KG1 (cell line): ENCODE measurements around the gene TMEM198.

Experiments used
- DNase-seq: peaks from one replicate; lab custom pipeline; 2025; lab: John Stamatoyannopoulos, UW

The TMEM198 gene

DNA sequence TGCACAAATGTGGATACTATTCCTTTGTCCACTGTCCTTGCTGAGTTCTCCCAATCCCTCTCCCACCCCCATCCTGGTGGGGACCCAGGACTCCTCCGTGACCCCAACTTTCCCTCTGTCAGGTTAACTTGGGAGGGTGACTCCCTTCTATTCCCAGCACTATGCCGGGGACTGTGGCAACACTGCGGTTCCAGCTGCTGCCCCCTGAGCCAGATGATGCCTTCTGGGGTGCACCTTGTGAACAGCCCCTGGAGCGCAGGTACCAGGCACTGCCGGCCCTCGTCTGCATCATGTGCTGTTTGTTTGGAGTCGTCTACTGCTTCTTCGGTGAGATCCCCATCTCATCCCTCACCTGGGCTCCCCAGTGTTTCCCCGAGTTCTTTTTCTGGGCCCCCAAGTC is 739 bp downstream of the TMEM198 start:
- no peak for DNase-seq

GRCh38 chr2:219545295-219545942 is 1.6 kb downstream of the TMEM198 start:
- DNase-seq, result no peak

DNA sequence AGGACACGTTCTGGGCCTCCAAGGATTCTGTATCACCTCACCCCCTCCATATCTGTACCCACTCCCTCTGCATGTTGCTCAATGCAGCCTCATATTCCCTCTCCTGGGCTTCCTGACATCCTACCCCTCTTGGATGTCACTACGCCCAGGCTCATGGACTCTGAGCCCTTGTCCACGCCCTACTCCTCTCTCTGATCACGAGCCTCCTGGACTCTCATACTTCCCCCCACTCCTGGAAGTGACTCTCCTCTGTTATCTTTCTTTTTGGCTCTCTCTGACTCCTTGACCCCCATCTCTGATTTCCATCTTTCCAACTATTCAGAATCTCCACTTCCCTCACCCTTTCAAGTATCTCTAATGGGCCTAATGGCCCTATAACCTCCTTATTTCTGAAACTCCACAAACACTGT is 2.1 kb downstream of the TMEM198 start:
- DNase-seq, result no peak

DNA sequence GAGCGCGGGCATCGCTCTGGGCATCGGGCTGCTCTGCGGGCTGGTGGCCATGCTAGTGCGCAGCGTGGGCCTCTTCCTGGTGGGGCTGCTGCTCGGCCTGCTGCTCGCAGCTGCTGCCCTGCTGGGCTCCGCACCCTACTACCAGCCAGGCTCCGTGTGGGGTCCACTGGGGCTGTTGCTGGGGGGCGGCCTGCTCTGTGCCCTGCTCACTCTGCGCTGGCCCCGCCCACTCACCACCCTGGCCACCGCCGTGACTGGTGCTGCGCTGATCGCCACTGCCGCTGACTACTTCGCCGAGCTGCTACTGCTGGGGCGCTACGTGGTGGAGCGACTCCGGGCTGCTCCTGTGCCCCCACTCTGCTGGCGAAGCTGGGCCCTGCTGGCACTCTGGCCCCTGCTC is 3.8 kb downstream of the TMEM198 start:
- DNase-seq, result no peak

DNA sequence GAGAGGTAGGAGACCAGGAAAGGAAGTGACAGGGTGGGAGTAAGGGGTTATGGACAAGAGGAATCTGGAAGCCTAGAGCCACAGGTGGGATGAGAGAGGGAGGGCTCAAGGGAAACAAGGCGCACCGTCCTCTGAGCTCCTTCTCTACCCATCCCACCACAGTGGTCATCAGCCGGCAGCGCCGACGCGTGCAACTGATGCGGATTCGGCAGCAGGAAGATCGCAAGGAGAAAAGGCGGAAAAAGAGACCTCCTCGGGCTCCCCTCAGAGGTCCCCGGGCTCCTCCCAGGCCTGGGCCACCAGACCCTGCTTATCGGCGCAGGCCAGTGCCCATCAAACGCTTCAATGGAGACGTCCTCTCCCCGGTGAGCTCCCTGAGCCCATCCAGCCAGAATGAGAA is 5.2 kb downstream of the TMEM198 start:
- DNase-seq, result no peak

GRCh38 chr2:219549619-219550018 is 5.8 kb downstream of the TMEM198 start:
- no peak for DNase-seq

- DNase-seq, result no peak
Measured at GRCh38 chr2:219551441-219552381, 7.9 kb downstream of the TMEM198 start.

GRCh38 chr2:219552382-219553167 is 8.7 kb downstream of the TMEM198 start:
- no peak for DNase-seq

DNA sequence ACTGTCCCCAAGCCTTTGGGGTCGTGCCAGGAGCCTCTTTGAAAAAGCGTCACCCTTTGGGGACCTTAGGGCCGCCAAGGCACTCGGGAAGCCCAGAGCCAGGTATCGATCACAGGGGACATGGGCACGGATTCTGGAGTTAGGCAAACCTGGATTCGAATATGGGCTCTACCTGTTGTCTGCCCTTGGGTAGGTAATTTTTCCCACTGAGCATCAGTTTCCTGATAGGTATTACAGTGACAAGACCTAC is 9.3 kb downstream of the TMEM198 start:
- no peak for DNase-seq

GRCh38 chr2:219553463-219553963 is 9.7 kb downstream of the TMEM198 start:
- DNase-seq, result no peak

DNA sequence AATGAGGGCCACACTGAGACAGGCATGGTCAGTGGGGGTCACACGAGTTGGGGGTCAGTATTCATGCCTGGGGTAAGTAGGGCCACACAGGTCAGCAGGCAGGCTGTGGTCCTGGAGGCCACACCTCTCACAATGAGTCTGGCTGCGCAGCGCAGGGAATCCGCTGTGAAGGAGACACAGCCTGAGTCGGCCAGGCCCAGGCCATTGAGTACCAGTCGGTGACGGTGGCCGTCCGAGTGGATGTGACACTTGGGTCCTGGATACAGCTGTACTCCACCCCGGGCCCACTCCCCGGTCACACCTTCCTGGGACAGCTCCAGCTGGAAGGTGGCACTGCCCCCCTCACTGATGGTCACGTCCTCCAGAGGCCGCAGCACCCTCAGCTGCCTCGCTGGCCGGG is 10.5 kb downstream of the TMEM198 start:
- DNase-seq, result no peak

- no peak for DNase-seq
Measured at GRCh38 chr2:219555956-219556355, 12.1 kb downstream of the TMEM198 start.

DNA sequence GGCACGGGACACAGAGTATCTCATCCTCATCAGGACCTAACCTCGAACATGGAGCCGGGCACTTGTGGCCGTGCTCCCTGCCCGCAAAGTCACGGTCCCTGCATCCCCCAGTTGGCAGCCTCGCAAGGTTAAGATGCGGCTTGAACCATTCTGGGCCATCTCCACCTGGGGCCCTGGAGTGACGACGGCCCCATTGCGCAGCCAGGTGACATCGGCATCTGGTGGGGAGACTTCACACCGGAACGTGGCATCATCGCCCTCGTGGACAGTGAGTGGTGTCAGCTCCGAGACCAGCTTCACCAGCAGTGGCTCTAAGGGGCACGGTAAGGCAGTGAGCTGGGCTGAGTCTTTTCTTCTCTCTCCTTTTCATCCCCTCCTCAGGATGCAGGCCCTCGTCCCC is 12.6 kb downstream of the TMEM198 start:
- DNase-seq, result no peak

DNA sequence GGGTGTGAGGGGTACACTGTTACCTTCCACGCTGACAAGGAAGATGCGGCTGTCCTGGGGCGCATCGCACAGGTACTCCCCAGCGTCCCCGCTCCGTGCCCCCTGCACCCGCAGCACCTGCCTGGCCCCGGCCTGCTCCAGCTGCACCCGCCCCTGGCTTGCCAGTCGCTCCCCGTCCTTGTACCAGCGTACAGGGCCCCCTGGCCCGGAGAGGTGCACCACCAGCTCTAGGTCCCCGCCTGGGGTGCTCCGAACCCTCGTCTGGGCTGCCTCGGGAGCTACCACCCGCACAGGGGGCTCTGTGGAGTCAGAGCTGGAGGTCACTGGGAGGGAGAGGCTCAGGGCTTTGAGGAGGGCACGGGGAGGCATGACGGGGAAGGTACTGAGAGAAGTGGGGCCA is 13.5 kb downstream of the TMEM198 start:
- no peak for DNase-seq

DNA sequence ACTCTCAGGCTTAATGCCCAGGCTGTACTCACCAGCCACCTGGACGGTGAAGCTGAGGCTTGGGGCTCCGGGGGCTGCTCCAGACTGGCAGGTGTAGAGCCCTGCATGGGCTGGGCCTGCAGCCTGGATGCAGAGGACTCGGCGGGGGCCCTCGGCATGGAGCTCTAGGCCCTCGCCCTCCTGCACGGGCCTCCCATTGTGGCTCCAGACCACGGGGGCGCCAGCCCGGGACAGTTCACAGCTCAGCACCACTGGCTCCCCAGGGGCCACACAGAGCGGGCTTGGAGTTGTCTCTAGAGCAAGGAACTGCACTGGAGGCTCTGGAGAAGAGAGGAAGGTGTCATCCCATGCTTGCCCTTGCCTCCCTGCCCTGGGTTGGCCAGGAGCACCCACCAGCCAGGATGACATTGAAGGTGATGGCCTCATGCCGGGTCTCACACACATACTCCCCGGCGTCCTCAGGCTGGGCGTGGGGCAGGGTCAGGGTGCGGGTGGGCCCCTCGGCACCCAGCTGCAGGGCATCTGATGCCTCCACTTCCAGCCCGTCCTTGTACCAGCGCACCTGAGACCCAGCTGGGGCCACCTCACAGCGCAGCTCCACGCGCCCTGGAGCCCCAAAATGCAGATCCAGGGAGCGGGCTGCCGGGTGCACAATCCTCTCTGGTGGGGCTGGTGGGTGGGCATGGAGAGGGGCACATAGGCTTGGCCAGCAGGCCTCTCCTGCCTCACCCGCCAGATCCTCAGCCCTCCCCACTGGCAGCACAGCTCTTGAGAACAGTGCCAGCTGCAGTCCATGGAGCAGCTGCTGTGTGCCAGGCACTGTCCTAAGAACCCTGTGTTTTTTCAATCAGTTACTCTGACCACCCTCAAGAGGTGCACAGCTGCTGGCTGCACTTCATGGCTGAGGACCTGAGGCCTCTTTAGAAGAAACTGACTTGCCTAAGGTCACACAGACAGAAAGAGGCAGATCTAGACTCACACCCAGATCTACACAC is 14.3 kb downstream of the TMEM198 start:
- DNase-seq, result no peak

DNA sequence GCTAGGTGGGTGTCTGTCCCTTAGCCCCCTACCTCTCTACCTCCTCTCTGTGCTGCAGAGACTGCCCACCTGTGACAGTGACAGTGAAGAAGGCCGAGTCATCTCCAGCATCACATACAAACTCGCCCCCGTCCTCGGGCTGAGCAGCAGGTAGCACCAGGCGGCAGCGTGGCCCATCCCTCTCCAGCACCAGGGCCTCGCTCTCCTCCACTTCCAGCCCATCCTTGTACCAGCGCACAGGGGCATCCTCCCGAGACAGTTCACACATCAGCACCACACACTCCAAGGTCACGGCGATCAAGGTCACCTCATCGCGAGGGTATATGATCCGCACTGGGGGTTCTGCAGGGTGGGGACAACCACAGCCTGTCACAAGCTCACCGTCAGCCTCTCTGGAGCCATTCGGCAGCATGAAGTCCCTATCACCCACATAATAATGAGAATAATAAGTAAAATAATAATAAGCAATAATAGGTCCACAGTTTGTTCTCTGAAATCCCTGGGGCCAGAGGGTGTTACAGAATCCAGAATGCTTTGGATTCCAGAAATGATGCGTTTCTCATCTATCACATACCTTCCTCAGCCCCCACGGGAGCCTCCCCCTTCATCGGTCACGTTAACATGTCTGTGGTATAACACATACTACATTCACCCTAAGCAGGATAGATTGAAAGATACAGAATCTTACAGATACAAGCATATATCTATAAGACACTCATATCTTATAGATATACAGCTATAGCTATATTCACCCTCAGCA is 15.5 kb downstream of the TMEM198 start:
- DNase-seq, result no peak

DNA sequence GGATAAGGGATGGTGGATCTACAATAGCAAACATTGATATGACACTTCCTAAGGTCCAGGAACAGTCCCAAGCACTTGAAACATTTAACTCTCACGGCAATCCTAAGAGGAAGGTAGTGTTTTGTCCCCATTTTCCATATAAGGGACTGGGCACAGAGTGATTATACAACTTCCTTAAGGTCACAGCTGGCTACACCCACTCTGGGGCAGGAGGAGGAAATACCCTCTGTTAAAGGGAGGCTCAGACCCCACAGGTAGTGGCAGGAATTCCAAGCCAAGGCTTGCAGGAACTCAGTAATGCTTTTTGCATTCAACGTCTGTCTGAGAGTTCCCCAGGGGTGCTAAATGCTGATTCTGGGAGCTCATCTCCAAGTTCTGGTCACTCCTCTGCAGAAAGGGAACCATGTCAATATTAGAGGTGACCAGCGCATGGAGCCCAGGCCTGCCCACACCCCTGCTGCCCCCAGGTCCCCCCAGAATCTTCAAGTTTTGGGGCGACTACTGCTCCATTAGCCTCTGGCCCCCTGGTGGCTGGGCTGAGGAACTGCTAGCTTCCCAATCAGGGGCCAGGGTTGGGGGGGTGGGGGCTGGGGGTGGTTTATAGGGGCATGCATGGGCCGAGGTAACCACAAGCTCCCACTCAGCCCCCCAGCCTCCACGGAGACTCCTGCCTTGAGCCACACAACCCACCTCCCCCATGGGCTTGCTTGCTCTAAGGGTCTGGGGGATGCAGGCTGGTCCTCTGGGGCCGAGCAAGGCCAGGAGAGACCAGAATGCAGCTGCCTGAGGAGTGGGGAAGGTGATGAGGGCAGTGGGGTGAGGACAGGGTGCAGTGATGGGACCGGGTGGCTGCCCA is 16.4 kb downstream of the TMEM198 start:
- DNase-seq, result no peak

DNA sequence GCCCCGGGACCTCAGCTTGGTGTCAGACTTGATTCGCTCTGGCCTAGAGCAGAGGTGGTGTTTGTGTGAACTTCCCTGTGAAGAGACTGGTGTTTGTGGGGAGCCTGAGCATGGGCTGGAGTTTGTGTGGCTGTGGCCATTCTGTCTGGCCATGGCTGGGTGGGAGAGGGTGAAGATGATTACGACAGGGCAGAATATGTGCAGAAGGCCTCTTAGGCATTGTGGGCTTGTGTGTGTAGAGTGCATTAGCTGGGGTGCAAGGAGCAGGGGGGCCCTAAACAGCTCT is 17.0 kb downstream of the TMEM198 start:
- no peak for DNase-seq

DNA sequence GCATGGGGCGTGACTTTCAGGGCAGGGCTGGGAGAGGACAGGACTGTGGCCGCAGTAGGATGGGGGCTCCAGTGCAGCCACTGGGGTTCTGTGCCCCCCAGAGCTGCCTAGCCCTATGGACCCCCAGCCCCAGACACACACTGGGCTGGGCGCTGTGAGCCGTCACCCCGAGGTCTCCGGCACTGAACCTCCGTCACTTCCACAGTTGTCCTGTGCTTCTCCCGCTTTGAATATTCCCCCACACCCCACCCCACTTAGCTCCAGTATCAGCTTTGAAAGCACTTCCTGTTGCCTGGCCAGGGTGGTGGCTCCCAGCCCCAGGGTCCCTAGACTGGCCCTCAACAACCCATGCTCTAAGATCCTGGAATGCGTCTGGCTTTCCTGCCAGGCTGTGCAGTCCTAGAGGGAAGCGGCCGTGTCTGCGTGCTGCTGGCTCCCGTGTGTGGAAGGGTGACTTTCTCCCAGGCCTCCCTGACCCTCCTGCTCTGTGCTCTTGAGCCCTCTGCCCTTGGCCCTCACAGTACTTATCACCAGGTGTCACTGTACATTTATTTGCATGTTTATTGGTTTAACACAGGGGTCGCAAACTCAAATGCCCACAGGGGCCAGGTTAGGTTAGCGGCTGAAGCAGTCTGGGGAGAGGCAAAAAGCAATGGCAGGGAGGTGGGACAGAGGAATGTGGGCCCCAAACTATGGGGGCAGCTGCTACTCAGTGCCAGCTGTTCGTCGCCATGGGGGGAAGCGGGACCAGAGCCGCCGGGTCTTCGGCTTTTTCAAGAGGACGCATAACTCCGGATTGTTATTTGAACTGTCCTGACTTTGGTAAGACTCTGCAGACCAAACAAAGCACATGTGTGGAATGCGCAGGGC is 17.6 kb downstream of the TMEM198 start:
- DNase-seq, result no peak
